GM20000 (cell line): ENCODE data around the gene NAB2.

Experiments
- DNase-seq: peaks from one replicate; pipeline ENCODE4 v3.0.0; 2012; ENCODE audit warnings: low spot score
- TF ChIP-seq, protein P1 (sequence below): IDR thresholded peaks from 2 replicates; pipeline ENCODE4 v1.5.1; 2012; ENCODE audit warnings: mild to moderate bottlenecking, control low read depth; ENCODE audit errors: extremely low read depth, missing control alignments

The NAB2 gene

DNA sequence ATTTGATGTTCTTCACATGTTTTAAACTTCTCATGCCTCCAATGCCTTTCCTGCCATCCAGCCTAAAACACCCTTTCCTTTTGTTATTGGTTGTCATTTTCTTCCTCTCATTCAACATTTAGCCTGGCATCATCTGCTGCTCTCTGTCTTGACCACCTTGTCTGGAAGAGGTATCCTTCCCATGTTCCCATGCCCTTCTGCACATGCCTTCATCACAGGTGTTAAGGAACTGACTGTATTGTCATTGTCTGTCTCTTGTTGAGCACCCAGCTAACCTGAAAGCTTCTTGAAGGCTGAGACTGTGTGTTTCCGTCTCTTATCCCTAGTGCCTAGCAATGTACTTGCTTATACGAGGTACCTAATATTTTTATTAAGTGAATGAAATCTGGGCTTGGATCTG lies 34.9 kb downstream of the NAB2 start:
- no peak for DNase-seq
- TF ChIP-seq, protein P1, sequence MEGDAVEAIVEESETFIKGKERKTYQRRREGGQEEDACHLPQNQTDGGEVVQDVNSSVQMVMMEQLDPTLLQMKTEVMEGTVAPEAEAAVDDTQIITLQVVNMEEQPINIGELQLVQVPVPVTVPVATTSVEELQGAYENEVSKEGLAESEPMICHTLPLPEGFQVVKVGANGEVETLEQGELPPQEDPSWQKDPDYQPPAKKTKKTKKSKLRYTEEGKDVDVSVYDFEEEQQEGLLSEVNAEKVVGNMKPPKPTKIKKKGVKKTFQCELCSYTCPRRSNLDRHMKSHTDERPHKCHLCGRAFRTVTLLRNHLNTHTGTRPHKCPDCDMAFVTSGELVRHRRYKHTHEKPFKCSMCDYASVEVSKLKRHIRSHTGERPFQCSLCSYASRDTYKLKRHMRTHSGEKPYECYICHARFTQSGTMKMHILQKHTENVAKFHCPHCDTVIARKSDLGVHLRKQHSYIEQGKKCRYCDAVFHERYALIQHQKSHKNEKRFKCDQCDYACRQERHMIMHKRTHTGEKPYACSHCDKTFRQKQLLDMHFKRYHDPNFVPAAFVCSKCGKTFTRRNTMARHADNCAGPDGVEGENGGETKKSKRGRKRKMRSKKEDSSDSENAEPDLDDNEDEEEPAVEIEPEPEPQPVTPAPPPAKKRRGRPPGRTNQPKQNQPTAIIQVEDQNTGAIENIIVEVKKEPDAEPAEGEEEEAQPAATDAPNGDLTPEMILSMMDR: no peak

DNA sequence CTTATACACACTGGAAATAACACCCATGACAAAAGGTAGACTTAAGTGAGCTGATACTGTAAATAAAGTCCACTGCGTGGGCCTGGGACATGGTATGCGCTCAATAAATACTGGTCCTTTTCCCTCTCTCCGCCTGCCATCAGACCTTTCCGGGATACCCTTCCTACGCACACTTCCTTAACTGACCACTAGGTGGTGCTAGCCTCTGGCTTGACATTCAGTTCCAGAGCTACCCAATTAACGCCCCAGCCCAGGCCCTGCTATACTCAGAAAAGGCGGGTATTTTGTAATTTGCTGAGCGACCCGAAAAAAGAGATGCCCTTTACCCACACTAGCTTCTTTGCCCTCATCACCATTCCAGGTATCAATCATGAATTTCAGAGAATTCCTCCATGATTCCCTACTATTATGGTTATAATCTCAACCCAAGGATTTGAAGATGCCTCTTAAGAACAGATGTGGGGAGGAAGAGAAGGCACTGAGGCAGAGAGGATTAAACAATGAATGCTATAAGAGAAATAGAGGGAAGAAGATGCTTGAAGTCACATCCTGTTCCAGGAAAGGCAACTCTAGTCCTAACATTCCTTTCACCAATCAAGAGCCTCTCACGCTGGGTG lies 35.5 kb downstream of the NAB2 start:
- peak; percentile 77 for DNase-seq
- TF ChIP-seq, protein P1: peak; percentile 82

- TF ChIP-seq, protein P1: no peak
- no peak for DNase-seq
These were observed 37.1 kb downstream of the NAB2 start for GRCh38 chr12:57126061-57126460.

DNA sequence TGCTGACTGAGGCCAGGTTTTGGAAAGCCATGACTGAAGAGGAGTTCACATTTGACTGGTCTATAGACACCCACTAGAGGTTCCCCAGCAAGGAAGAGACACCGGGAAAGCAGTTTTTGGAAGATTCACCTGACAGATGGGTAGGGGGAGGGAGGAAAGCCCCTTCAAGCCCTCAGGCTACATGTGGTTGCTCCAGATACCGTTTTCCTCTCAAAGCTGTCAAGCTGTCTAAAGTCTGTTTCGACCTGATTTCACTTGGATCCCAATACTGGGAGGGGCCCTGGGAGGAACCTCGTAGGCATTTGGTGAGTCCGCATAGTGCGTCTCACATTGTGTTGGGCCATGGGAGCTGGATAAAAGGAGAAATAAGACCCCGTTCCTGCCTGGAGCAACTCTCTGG lies 37.6 kb downstream of the NAB2 start:
- DNase-seq: no peak
- TF ChIP-seq, protein P1: no peak

DNA sequence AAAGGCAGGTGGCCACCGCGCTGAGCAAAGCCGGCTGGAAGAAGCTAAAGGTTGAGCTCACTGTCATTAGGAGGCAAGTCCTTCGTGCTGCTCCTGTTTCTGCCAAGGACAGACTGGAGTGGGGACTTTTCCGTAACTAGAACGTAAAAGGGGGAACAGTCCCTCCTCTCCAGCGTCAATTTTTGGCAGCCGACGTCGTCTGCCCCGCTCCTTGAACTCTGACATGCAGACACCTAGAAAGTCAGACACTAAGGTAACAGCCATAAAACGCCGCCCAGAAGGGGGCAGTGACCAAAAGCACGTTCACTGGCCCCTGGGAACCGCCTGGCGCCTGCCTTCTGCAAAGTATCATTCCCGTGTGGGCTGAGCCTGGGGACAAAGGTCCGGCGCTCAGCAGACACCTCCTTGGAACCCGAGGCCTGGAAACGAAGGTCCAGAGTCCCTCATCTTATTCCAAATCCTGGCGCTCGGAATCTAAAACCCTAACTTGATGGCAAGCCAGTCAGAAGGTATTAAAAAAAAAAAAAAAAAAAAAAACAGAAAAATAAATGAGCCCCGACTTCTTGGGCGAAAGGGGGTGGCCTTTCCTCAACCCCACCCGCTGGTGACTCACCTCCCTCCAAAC lies 38.3 kb downstream of the NAB2 start:
- TF ChIP-seq, protein P1: peak; percentile 37
- DNase-seq: peak; percentile 51

GRCh38 chr12:57127726-57128518 lies 39.0 kb downstream of the NAB2 start, which contains the start of gene LRP1:
LRP1 (plus strand) TSS chr12:57128483; CDS start chr12:57128965, 482 bp downstream.
- peak; percentile 86 for DNase-seq

More at GRCh38 chr12:57127726-57128518, 39.0 kb downstream of the NAB2 start, which contains the start of gene LRP1:
- TF ChIP-seq, protein P1: no peak
